K562 (cell line): Measurements from ENCODE around the gene PGAP2. TPM values are rescaled to one million over a fixed set of nuclear protein-coding genes. Genes with fewer than 3 reads are reported as not detected.

Experiments used
- BACH1 ChIP-seq: fragments of 200-800 bp; sonication (Bioruptor generic); IDR thresholded peaks from 2 replicates; pipeline ENCODE4 v1.6.1; 2016; ENCODE audit warnings: missing genetic modification characterization, missing compliant biosample characterization
- CC2D1A ChIP-seq: fragments of 450-650 bp; IDR thresholded peaks from 2 replicates; pipeline ENCODE4 v1.6.1; 2017; ENCODE audit warnings: mild to moderate bottlenecking
- CREB1 ChIP-seq, 2 experiments: sonication (generic) in 1 of 2; formaldehyde crosslinking in 1 of 2; IDR thresholded peaks; 2 replicates each; pipeline versions ENCODE4 v1.6.1 to v1.8.0; 2012 to 2022; ENCODE audit warnings: inconsistent platforms in 1 of 2, mild to moderate bottlenecking in 1 of 2, missing genetic modification reagents in 1 of 2, moderate library complexity in 1 of 2
- FOXK2 ChIP-seq, 2 experiments: fragments of 450-650 bp; IDR thresholded peaks in 1 of 2; conservative IDR thresholded peaks in 1 of 2; 2 replicates each; pipeline ENCODE4 v1.6.1; 2016; ENCODE audit warnings: low read depth in 2 of 2, mild to moderate bottlenecking in 1 of 2
- JUN ChIP-seq, 2 experiments: sonication (generic) in 1 of 2; formaldehyde crosslinking in 1 of 2; IDR thresholded peaks; 2 replicates each; pipeline versions ENCODE4 v1.6.1 to v1.8.0; 2012 to 2022; ENCODE audit warnings: borderline replicate concordance in 2 of 2, mild to moderate bottlenecking in 2 of 2, improper control_type of control experiment in 1 of 2, low read depth in 1 of 2, low read length in 1 of 2, missing genetic modification reagents in 1 of 2
- MAFK ChIP-seq: IDR thresholded peaks from 2 replicates; pipeline ENCODE4 v1.6.1; 2011; ENCODE audit warnings: low read length, improper control_type of control experiment
- MTA3 ChIP-seq: fragments of 450-650 bp; formaldehyde crosslinking; IDR thresholded peaks from 2 replicates; pipeline ENCODE4 v1.6.1; 2017; ENCODE audit warnings: mild to moderate bottlenecking, borderline replicate concordance
- NR2C1 ChIP-seq, 2 experiments: fragments of 450-650 bp; IDR thresholded peaks; 2 replicates each; pipeline ENCODE4 v1.6.1; 2017; ENCODE audit warnings: mild to moderate bottlenecking in 2 of 2, antibody characterized with exemption in 1 of 2, inconsistent platforms in 1 of 2, missing compliant biosample characterization in 1 of 2, missing genetic modification characterization in 1 of 2
- ZFX ChIP-seq: sonication (generic); formaldehyde crosslinking; IDR thresholded peaks from 2 replicates; pipeline ENCODE4 v1.8.0; 2022; ENCODE audit warnings: mild to moderate bottlenecking, missing genetic modification reagents, moderate library complexity
- ZNF175 ChIP-seq: fragments of 200-800 bp; sonication (Bioruptor generic); IDR thresholded peaks from 2 replicates; pipeline ENCODE4 v1.6.1; 2016; ENCODE audit warnings: low read depth, mild to moderate bottlenecking, missing genetic modification characterization, missing compliant biosample characterization
- ZNF197 ChIP-seq: fragments of 200-800 bp; sonication (Bioruptor generic); IDR thresholded peaks from 2 replicates; pipeline ENCODE4 v1.6.1; 2016; ENCODE audit warnings: low read depth, missing genetic modification characterization, missing compliant biosample characterization
- ZNF282 ChIP-seq: sonication (generic); formaldehyde crosslinking; IDR thresholded peaks from 2 replicates; pipeline ENCODE4 v1.8.1; 2023; ENCODE audit warnings: missing genetic modification reagents
- ZNF316 ChIP-seq: fragments of 450-650 bp; IDR thresholded peaks from 2 replicates; pipeline ENCODE4 v1.6.1; 2016
- polyA plus RNA-seq, 8 experiments: library from polyadenylated mRNA; depleted of rRNA in 4 of 8; stranded (reverse) in 5 of 8; unstranded in 3 of 8; fragments of >200 nt; fragmentation: Nextera tagmentation in 2 of 8; fragmentation: Illumina TruSeq in 1 of 8; extraction: Ambion mirVana in 2 of 8; extraction: Trizol in 1 of 8; gene quantifications; 2 replicates each; pipeline versions ENCODE4 v1.2.1 to v1.2.3, GENCODE V29; 2011 to 2014; ENCODE audit warnings: inconsistent platforms in 1 of 8, missing spikeins in 1 of 8
- total RNA-seq, 7 experiments: library from RNA; depleted of rRNA in 6 of 7; stranded (reverse); fragments of >200 nt in 6 of 7; fragmentation: Illumina TruSeq in 2 of 7; extraction: Trizol in 2 of 7; gene quantifications; 2 replicates each; pipeline versions ENCODE4 v1.2.1 to v1.2.3, GENCODE V29; 2011 to 2021; ENCODE audit warnings: low replicate concordance in 1 of 7
- TF ChIP-seq, protein P1 (sequence below), 3 experiments: fragments of 200-800 bp in 1 of 3; fragments of 250-450 bp in 1 of 3; fragments of 450-650 bp in 1 of 3; sonication (Bioruptor Pico) in 1 of 3; sonication (Bioruptor generic) in 1 of 3; formaldehyde crosslinking in 1 of 3; IDR thresholded peaks; 2 replicates each; pipeline versions ENCODE4 v1.6.1 to v1.8.0; 2016 to 2022; ENCODE audit warnings: mild to moderate bottlenecking in 2 of 3, missing genetic modification characterization in 2 of 3, missing compliant biosample characterization in 1 of 3, moderate library complexity in 1 of 3
- TF ChIP-seq, protein P2 (sequence below): fragments of 450-650 bp; formaldehyde crosslinking; IDR thresholded peaks from 2 replicates; pipeline ENCODE4 v1.4.0; 2020; ENCODE audit warnings: mild to moderate bottlenecking, moderate library complexity

The PGAP2 gene
- total and polyA plus RNA-seq, 9 of the 15 experiments (the other 6 are each of a cell fraction or from before 2014, with no cell fraction given): 17.9 to 47.2 (median 33.7) TPM

DNA sequence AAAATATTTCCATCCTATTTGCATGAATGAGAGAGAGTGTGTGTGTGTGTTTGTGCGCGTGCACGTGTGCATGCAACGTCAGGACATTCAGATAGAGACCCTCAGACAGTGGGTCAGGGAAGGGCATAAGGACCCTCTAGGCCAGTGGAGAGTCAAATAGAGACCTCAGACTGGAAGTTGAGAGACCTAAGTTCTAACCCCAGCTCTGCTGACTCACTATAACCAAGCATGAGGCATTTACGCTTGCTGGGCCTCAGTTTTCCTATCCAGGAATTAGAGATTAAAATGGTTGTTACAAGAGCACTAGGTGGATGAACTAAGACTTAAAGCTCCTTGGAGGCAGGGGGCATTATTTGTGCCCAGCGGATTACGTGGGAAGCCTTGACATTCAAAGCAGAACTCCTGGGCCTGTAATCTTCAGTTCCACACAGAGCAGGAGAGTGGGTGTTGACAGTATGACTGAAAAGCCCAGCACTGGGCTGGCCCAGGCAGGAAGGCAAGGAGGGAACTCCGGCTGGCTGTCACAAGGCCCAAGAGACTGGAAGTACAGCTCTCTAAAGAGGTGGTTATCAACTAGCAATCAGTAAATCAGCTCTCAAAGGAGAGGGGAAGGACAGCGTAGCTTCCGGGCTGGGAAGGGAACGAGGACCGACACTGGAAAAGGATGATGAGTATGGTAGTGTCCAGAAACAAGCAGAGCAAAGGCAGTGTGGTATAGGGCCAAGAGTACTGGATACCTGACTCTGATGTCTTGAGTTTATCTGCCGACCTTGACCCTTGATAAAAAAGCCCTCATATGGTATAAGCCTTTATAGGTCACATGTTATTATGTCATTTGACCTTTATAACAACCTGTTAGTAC, 23.2 kb downstream of the PGAP2 start (continued):
- TF ChIP-seq JUN (IDR thresholded peaks at IDR 0.05; ENCODE audit: borderline replicate concordance, low read depth, low read length) (0 out of 2 replicates have a peak, but pooled peaks have one; percentile 16), JUN (CRISPR knock-in tag; IDR thresholded peaks at IDR 0.05; ENCODE audit: borderline replicate concordance) (no peak), FOXK2 (conservative IDR thresholded peaks at IDR 0.05 in 1 of 2, IDR thresholded peaks at IDR 0.05 in 1 of 2; ENCODE audit: low read depth in 2 of 2) (peak; percentile 61 to 67; a peak in 2 of 4 replicates), CREB1 (IDR thresholded peaks at IDR 0.05) (no peak), CREB1 (CRISPR knock-in tag; IDR thresholded peaks at IDR 0.05) (no peak), NR2C1 (IDR thresholded peaks at IDR 0.05) (peak; percentile 46; the same call in 1 of the 2 replicates), NR2C1 (tag; IDR thresholded peaks at IDR 0.05) (peak; percentile 55), ZFX (CRISPR knock-in tag) (peak; percentile 52; the same call in 1 of the 2 replicates), MTA3 (peak; percentile 57; the same call in 1 of the 2 replicates), ZNF197 (CRISPR knock-in tag) (0 out of 2 replicates have a peak, but pooled peaks have one; percentile 47), ZNF282 (CRISPR knock-in tag) (no peak), CC2D1A (no peak), BACH1 (tag) (peak; percentile 36; the same call in 1 of the 2 replicates), ZNF175 (CRISPR knock-in tag) (peak; percentile 78), ZNF316 (peak; percentile 48), MAFK (0 out of 2 replicates have a peak, but pooled peaks have one; percentile 3)
- TF ChIP-seq, protein P1, sequence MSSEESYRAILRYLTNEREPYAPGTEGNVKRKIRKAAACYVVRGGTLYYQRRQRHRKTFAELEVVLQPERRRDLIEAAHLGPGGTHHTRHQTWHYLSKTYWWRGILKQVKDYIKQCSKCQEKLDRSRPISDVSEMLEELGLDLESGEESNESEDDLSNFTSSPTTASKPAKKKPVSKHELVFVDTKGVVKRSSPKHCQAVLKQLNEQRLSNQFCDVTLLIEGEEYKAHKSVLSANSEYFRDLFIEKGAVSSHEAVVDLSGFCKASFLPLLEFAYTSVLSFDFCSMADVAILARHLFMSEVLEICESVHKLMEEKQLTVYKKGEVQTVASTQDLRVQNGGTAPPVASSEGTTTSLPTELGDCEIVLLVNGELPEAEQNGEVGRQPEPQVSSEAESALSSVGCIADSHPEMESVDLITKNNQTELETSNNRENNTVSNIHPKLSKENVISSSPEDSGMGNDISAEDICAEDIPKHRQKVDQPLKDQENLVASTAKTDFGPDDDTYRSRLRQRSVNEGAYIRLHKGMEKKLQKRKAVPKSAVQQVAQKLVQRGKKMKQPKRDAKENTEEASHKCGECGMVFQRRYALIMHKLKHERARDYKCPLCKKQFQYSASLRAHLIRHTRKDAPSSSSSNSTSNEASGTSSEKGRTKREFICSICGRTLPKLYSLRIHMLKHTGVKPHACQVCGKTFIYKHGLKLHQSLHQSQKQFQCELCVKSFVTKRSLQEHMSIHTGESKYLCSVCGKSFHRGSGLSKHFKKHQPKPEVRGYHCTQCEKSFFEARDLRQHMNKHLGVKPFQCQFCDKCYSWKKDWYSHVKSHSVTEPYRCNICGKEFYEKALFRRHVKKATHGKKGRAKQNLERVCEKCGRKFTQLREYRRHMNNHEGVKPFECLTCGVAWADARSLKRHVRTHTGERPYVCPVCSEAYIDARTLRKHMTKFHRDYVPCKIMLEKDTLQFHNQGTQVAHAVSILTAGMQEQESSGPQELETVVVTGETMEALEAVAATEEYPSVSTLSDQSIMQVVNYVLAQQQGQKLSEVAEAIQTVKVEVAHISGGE (CRISPR knock-in tag; IDR thresholded peaks at IDR 0.05): peak in 1 of 3 experiments; percentile 69; a peak in 2 of 6 replicates
- TF ChIP-seq, protein P2, sequence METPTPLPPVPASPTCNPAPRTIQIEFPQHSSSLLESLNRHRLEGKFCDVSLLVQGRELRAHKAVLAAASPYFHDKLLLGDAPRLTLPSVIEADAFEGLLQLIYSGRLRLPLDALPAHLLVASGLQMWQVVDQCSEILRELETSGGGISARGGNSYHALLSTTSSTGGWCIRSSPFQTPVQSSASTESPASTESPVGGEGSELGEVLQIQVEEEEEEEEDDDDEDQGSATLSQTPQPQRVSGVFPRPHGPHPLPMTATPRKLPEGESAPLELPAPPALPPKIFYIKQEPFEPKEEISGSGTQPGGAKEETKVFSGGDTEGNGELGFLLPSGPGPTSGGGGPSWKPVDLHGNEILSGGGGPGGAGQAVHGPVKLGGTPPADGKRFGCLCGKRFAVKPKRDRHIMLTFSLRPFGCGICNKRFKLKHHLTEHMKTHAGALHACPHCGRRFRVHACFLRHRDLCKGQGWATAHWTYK (CRISPR knock-in tag): 0 out of 2 replicates have a peak, but pooled peaks have one; percentile 22
